DLD1 (cell line): ENCODE measurements around the gene MYO18B.

ENCODE experiments used
- in situ Hi-C: cut with HindIII; loops from 2 replicates; pipeline ENCODE4 v1.10.0; 2017; ENCODE audit warnings: low sequenced_read_pairs

Gene MYO18B

GRCh38 chr22:25747245-25747944, 5.4 kb downstream of the MYO18B start:
- in situ Hi-C loops: no loop called here

- in situ Hi-C loops: no loop called here
Observed at GRCh38 chr22:25748140-25748539, 6.2 kb downstream of the MYO18B start.

DNA sequence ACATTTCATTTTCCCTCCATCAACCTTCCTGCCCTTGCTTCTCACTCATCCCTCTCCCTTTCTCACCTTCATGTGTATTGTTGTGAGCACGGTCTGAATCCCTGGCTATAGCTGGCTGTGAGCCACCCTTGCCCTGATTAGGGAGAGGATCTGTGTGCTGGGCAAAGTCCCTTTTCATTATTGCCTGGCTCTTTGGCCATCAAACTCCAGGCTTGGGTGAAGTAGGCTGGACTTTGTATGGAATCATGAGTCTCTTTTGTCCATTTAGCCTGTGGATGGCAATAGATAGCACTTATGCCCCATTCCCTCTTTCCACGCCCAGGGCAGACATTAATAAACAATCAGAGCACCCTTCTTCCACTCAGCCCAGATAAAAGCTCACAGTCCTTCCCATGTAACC, 6.7 kb downstream of the MYO18B start:
- in situ Hi-C loops: no loop called here

DNA sequence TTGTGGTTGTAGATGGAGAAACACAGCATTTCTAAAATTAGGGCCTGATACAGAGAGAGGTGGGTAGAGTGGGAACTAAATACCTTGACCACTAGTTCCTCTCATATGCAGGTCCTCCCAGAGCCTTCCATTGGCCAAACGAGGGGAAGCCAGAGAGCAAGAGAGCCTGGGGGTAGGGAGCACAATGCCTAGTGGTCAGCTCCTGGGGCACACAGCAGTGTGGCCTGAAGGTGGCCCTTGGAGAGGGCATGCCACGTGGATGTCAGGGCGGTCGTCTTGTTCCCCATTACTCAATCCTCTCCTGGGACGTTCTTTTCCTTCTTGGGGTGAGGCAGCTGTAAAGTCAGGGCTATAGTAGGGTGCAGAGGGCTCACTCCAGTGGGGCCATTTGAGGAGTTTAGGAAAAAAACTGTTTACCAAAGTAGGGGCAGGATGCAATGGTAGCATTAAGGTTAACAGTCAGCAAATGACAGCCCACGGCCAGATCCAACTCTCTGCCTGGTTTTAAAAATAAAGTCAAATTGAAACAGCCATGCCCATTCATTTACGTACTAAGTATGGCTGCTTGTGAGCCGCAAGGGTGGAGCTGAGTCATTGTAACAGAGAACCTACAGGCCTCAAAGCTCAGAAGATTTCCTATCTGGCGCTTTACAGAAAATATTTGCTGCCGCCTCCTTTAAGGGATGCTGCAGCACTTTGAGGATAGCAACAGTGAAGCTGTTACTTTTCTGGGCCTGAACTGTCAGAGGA, 7.6 kb downstream of the MYO18B start:
- in situ Hi-C loops: no loop called here

GRCh38 chr22:25750569-25751173, 8.7 kb downstream of the MYO18B start:
- in situ Hi-C loops: no loop called here

- in situ Hi-C loops: no loop called here
Observed at GRCh38 chr22:25751174-25751581, 9.2 kb downstream of the MYO18B start.

- in situ Hi-C loops: no loop called here
Observed at GRCh38 chr22:25752615-25753214, 10.7 kb downstream of the MYO18B start.

GRCh38 chr22:25753252-25753651, 11.3 kb downstream of the MYO18B start:
- in situ Hi-C loops: no loop called here

GRCh38 chr22:25754527-25755202, 12.7 kb downstream of the MYO18B start:
- in situ Hi-C loops: no loop called here

GRCh38 chr22:25757686-25758085, 15.7 kb downstream of the MYO18B start:
- in situ Hi-C loops: no loop called here

GRCh38 chr22:25758316-25758715, 16.3 kb downstream of the MYO18B start:
- in situ Hi-C loops: no loop called here

DNA sequence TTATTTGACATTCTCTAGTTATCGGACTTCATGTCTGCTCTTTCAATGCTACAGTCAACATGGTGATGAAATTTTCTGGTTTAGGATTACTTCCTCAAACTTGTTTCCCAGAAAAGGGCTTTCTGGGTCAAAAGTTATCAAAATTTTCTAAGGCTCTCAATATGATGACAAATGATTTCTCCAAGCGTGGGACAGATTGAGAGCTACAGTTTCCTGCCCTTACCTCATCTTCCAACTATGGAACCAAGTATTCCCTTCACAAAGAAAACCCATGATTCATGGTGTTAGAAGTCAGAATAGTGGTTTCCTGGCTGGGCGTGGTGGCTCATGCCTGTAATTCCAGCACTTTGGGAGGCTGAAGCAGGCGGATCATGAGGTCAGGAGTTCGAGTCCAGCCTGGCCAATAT, 17.8 kb downstream of the MYO18B start:
- in situ Hi-C loops: no loop called here

DNA sequence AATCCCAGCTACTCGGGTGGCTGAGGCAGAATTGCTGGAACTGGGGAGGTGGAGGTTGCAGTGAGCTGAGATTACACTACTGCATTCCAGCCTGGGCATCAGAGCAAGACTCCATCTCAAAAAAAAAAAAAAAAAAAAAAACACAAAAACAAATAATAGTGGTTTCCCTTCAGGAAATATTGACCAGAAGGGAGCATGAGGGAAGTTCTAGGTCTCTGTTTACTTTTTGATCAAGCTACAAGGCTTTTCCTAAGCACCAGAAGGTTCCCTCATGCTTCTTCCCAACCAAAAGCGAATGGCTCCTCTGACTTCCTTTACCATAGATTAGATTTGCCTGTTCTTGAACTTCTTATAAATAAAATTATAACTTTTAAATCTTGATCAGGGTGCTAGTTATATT, 18.3 kb downstream of the MYO18B start:
- in situ Hi-C loops: no loop called here

DNA sequence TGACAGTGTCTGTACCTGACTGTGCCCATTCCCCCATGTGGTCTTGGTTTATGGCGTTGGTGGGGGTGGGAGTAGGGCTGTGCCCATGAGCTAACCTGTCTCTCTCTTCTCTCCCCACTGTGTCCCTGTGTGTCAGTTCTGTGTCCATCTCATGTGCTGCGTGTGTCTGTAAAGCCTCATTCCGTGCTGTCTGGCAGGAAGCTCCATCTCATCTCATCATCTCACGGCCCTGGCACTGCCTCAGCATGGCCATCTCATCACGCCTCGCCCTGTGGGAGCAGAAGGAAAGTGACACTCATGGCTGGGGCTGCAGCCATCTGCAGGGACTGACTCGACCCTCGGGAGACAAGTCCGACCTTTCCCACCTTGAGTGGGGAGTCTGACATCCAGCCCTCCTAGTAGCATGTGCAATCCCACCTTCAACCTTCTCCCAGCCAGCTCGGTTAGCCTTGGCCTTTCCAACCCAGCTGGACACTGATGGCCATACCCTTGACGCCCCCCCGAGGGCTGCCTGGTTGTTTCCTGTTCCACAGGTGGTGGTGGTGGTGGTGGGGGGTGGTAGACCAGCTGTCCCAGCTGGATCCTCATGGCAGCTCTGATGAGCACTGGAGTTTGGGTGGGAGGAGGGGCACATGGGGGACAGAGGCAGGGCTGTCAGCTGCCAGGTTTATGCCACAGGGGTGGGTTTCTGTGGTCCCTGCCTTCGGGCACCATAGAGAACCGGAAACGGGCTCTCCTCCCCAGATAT, 19.0 kb downstream of the MYO18B start:
- in situ Hi-C loops: no loop called here

DNA sequence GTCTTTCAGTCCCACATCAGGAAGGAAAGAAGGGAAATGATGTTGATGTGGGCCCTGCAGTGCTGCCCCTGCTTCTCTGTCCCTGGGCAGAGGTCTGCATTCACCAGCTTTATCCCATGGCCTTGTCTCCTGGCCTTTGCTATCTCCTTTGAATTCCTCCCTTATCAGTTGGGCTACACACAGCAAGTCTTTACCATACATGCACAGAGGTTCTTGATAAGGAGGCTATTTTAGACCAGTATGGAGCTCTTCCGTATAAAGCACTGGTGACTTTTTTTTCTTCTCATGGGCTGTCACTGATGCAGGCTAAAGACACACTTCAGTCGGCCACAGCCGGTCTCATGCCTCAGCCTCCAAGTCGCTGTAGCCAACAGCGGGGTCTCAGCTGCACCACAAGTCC, 20.2 kb downstream of the MYO18B start:
- in situ Hi-C loops: no loop called here

DNA sequence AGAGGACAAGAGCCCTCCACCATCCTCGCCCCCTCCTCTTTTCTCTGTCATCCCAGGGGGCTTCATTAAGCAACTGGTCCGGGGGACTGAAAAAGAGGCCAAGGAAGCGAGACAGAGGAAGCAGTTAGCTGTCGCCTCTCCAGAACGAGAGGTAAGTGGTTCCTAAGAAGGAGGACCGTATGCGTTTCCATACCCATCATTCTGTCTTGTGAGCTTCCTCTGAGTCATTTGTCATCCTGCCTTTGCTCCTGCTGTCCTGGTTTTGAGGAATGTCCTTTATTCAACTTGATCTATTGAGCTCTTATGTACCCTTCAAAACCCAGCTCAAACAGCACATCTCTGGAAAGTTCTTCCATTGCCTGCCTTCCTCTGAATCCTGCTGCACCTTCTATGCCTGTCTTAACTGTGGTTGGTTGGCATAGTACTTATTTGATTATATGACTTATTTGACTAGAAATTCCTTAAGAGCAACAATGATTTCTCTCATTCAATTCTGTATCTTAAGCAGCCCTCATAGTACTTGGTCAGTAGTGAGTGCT, 21.3 kb downstream of the MYO18B start:
- in situ Hi-C loops: no loop called here

GRCh38 chr22:25764270-25765015, 22.5 kb downstream of the MYO18B start:
- in situ Hi-C loops: no loop called here

DNA sequence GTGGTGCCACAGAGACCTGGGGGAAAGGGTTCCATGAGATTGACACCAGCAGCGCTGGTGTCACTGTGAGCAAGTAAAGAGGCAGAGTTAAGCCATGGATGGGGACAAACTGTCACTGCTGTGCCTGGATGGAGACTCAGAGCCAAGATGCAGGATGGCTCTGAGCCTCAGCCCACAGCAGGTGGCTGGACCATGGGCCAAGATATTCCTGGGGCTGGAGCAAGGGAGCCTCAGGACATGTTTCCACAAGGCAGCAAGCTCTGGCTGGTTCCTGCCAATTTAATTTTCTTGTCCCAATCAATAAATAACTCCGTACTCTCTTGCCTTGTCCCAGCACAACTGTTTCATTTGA, 23.0 kb downstream of the MYO18B start:
- in situ Hi-C loops: no loop called here

GRCh38 chr22:25765801-25766200, 23.8 kb downstream of the MYO18B start:
- in situ Hi-C loops: no loop called here

- in situ Hi-C loops: no loop called here
Observed at GRCh38 chr22:25766418-25766817, 24.4 kb downstream of the MYO18B start.
